GM12878 (cell line): Measurements from ENCODE around the gene MAST3.

Source experiments
- CREM ChIP-seq: IDR thresholded peaks from 2 replicates; pipeline ENCODE4 v1.6.1; 2014; ENCODE audit warnings: antibody characterized with exemption, low read depth
- ETV6 ChIP-seq, 2 experiments: fragments of 450-650 bp in 1 of 2; IDR thresholded peaks in 1 of 2; conservative IDR thresholded peaks in 1 of 2; 2 replicates each; pipeline ENCODE4 v1.6.1; 2014; ENCODE audit warnings: antibody characterized with exemption in 1 of 2, borderline replicate concordance in 1 of 2, low read depth in 1 of 2, mild to moderate bottlenecking in 1 of 2, moderate library complexity in 1 of 2
- MXI1 ChIP-seq: fragments of 150-350 bp; IDR thresholded peaks from 2 replicates; pipeline ENCODE4 v1.6.1; 2011; ENCODE audit warnings: low read depth, mild to moderate bottlenecking, inconsistent platforms, low read length, improper control_type of control experiment
- POLR2A ChIP-seq: IDR thresholded peaks from 2 replicates; pipeline ENCODE4 v1.6.1; 2011; ENCODE audit warnings: low read depth, mild to moderate bottlenecking, low read length
- SIX5 ChIP-seq: IDR thresholded peaks from 2 replicates; pipeline ENCODE4 v1.6.1; 2011; ENCODE audit warnings: mild to moderate bottlenecking, low read depth, low read length, moderate library complexity; ENCODE audit not compliant: severe bottlenecking
- TCF7 ChIP-seq: IDR thresholded peaks from 2 replicates; pipeline ENCODE4 v1.6.1; 2014; ENCODE audit warnings: antibody characterized with exemption, borderline replicate concordance
- TF ChIP-seq, protein P1 (sequence below): IDR thresholded peaks from 2 replicates; pipeline ENCODE4 v1.6.1; 2011; ENCODE audit warnings: low read depth, mild to moderate bottlenecking, low read length, moderate library complexity, borderline replicate concordance; ENCODE audit errors: extremely low read depth
- TF ChIP-seq, protein P2 (sequence below): fragments of 450-650 bp; IDR thresholded peaks from 2 replicates; pipeline ENCODE4 v1.6.1; 2014; ENCODE audit warnings: mild to moderate bottlenecking
- TF ChIP-seq, protein P3 (sequence below): IDR thresholded peaks from 2 replicates; pipeline ENCODE4 v1.6.1; 2012; ENCODE audit warnings: low read depth, low read length, improper control_type of control experiment
- TF ChIP-seq, protein P4 (sequence below): fragments of 450-650 bp; IDR thresholded peaks from 2 replicates; pipeline ENCODE4 v1.6.1; 2017; ENCODE audit warnings: mild to moderate bottlenecking, moderate library complexity
- TF ChIP-seq, protein P5 (sequence below), 3 experiments: IDR thresholded peaks in 2 of 3; conservative IDR thresholded peaks in 1 of 3; 2 replicates each; pipeline ENCODE4 v1.5.1; 2011; ENCODE audit warnings: low read depth in 3 of 3, low read length in 3 of 3, mild to moderate bottlenecking in 3 of 3, control low read depth in 2 of 3, moderate library complexity in 2 of 3, inconsistent platforms in 1 of 3, mixed read lengths in 1 of 3; ENCODE audit not compliant: control insufficient read depth in 2 of 3, insufficient read depth in 1 of 3; ENCODE audit errors: extremely low read depth in 1 of 3

DNA sequence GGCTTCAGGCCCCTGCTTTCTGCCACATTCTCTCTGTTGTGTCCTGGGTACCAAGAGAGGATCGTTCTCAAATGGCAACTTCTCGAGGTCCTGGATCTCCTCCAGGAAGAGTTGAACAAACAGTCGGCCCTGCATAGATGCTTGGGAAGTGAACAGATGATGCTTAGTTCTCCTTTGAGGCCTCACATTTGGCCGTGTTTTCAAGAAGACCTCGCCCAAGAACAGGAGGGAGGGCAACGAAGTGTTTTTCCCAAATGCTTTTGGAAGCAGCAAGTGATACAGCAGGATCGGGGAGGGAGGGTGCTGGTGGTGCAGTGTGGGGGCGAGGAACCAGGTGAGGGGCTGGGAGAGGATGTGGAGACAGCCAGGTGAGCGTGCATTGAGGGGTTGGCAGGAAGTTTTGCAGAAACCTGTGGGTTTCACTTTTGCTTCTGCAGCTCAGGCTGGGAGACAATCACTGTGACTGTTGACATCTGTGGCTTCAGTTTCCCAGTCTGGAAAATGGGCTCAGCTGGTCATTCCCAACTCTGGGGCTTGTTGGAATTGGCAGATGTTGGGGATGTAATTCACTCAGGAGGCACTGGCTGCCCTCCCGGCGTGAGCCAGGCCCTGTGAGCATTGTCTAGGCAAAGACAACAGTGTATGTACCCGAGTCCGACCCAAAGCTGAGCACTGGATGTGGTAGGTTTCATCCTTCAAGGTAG, 21.6 kb downstream of the MAST3 start:
- no peak; the same call in 1 of the 2 replicates for TF ChIP-seq POLR2A
- TF ChIP-seq, protein P1, sequence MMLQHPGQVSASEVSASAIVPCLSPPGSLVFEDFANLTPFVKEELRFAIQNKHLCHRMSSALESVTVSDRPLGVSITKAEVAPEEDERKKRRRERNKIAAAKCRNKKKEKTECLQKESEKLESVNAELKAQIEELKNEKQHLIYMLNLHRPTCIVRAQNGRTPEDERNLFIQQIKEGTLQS, result no peak
- TF ChIP-seq, protein P2, sequence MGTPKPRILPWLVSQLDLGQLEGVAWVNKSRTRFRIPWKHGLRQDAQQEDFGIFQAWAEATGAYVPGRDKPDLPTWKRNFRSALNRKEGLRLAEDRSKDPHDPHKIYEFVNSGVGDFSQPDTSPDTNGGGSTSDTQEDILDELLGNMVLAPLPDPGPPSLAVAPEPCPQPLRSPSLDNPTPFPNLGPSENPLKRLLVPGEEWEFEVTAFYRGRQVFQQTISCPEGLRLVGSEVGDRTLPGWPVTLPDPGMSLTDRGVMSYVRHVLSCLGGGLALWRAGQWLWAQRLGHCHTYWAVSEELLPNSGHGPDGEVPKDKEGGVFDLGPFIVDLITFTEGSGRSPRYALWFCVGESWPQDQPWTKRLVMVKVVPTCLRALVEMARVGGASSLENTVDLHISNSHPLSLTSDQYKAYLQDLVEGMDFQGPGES, result no peak
- TF ChIP-seq, protein P3, sequence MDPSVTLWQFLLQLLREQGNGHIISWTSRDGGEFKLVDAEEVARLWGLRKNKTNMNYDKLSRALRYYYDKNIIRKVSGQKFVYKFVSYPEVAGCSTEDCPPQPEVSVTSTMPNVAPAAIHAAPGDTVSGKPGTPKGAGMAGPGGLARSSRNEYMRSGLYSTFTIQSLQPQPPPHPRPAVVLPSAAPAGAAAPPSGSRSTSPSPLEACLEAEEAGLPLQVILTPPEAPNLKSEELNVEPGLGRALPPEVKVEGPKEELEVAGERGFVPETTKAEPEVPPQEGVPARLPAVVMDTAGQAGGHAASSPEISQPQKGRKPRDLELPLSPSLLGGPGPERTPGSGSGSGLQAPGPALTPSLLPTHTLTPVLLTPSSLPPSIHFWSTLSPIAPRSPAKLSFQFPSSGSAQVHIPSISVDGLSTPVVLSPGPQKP, result no peak
- TF ChIP-seq, protein P4, sequence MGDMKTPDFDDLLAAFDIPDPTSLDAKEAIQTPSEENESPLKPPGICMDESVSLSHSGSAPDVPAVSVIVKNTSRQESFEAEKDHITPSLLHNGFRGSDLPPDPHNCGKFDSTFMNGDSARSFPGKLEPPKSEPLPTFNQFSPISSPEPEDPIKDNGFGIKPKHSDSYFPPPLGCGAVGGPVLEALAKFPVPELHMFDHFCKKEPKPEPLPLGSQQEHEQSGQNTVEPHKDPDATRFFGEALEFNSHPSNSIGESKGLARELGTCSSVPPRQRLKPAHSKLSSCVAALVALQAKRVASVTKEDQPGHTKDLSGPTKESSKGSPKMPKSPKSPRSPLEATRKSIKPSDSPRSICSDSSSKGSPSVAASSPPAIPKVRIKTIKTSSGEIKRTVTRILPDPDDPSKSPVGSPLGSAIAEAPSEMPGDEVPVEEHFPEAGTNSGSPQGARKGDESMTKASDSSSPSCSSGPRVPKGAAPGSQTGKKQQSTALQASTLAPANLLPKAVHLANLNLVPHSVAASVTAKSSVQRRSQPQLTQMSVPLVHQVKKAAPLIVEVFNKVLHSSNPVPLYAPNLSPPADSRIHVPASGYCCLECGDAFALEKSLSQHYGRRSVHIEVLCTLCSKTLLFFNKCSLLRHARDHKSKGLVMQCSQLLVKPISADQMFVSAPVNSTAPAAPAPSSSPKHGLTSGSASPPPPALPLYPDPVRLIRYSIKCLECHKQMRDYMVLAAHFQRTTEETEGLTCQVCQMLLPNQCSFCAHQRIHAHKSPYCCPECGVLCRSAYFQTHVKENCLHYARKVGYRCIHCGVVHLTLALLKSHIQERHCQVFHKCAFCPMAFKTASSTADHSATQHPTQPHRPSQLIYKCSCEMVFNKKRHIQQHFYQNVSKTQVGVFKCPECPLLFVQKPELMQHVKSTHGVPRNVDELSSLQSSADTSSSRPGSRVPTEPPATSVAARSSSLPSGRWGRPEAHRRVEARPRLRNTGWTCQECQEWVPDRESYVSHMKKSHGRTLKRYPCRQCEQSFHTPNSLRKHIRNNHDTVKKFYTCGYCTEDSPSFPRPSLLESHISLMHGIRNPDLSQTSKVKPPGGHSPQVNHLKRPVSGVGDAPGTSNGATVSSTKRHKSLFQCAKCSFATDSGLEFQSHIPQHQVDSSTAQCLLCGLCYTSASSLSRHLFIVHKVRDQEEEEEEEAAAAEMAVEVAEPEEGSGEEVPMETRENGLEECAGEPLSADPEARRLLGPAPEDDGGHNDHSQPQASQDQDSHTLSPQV, result no peak
- no peak for TF ChIP-seq TCF7
- no peak for TF ChIP-seq SIX5
- no peak for TF ChIP-seq CREM
- TF ChIP-seq, protein P5, sequence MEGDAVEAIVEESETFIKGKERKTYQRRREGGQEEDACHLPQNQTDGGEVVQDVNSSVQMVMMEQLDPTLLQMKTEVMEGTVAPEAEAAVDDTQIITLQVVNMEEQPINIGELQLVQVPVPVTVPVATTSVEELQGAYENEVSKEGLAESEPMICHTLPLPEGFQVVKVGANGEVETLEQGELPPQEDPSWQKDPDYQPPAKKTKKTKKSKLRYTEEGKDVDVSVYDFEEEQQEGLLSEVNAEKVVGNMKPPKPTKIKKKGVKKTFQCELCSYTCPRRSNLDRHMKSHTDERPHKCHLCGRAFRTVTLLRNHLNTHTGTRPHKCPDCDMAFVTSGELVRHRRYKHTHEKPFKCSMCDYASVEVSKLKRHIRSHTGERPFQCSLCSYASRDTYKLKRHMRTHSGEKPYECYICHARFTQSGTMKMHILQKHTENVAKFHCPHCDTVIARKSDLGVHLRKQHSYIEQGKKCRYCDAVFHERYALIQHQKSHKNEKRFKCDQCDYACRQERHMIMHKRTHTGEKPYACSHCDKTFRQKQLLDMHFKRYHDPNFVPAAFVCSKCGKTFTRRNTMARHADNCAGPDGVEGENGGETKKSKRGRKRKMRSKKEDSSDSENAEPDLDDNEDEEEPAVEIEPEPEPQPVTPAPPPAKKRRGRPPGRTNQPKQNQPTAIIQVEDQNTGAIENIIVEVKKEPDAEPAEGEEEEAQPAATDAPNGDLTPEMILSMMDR (IDR thresholded peaks at IDR 0.05 in 2 of 3, conservative IDR thresholded peaks at IDR 0.05 in 1 of 3; ENCODE audit: control insufficient read depth in 2 of 3, extremely low read depth in 1 of 3, insufficient read depth in 1 of 3, low read depth in 3 of 3, low read length in 3 of 3), result no peak
- no peak for TF ChIP-seq ETV6 (conservative IDR thresholded peaks at IDR 0.05 in 1 of 2, IDR thresholded peaks at IDR 0.05 in 1 of 2; ENCODE audit: borderline replicate concordance in 1 of 2, low read depth in 1 of 2)
- TF ChIP-seq MXI1, result no peak
